Activated naive CD8-positive, alpha-beta T cell treated with anti-CD3 and anti-CD28 coated beads, Interleukin-2, amount 50 U/mL, for 16 hours (primary cell): ENCODE data around the gene GRK3.

Experiments used
- DNase-seq: peaks from one replicate; pipeline ENCODE4 v3.0.0-alpha.2; 2020; ENCODE audit warnings: low read depth, low spot score

Gene GRK3

GRCh38 chr22:25754527-25755202 lies 190.2 kb downstream of the GRK3 start:
- no peak for DNase-seq

- DNase-seq, result no peak
These were observed 193.2 kb downstream of the GRK3 start for GRCh38 chr22:25757686-25758085.

GRCh38 chr22:25758316-25758715 lies 193.8 kb downstream of the GRK3 start:
- DNase-seq, result no peak

- no peak for DNase-seq
These were observed 195.4 kb downstream of the GRK3 start for GRCh38 chr22:25759825-25760231.

GRCh38 chr22:25760294-25760693 lies 195.8 kb downstream of the GRK3 start:
- DNase-seq, result no peak

GRCh38 chr22:25760848-25761595 lies 196.5 kb downstream of the GRK3 start:
- DNase-seq, result no peak

GRCh38 chr22:25762147-25762546 lies 197.7 kb downstream of the GRK3 start:
- no peak for DNase-seq

GRCh38 chr22:25763239-25763777 lies 198.8 kb downstream of the GRK3 start:
- no peak for DNase-seq

GRCh38 chr22:25764270-25765015 lies 200.0 kb downstream of the GRK3 start:
- no peak for DNase-seq

GRCh38 chr22:25765016-25765367 lies 200.5 kb downstream of the GRK3 start:
- no peak for DNase-seq

- no peak for DNase-seq
These were observed 201.3 kb downstream of the GRK3 start for GRCh38 chr22:25765801-25766200.

GRCh38 chr22:25766418-25766817 lies 201.9 kb downstream of the GRK3 start:
- no peak for DNase-seq

GRCh38 chr22:25770333-25770732 lies 205.9 kb downstream of the GRK3 start:
- DNase-seq, result no peak

- DNase-seq, result no peak
These were observed 207.8 kb downstream of the GRK3 start for GRCh38 chr22:25772288-25772687.

GRCh38 chr22:25774575-25775026 lies 210.1 kb downstream of the GRK3 start:
- DNase-seq, result no peak

- DNase-seq, result no peak
These were observed 211.1 kb downstream of the GRK3 start for GRCh38 chr22:25775531-25775930.

- no peak for DNase-seq
These were observed 212.9 kb downstream of the GRK3 start for GRCh38 chr22:25777411-25777810.

- DNase-seq, result no peak
These were observed 213.4 kb downstream of the GRK3 start for GRCh38 chr22:25777870-25778269.
